GM12878 (cell line): ENCODE results near the gene ENOX1. TPM values are rescaled to one million over a fixed set of nuclear protein-coding genes. Genes with fewer than 3 reads are reported as not detected.

Experiments used
- ATAC-seq: fragments of 200-7000 bp; cut with Tn5 transposase; 3 replicates; pipeline ENCODE4 v1.9.1; 2020; ENCODE audit warnings: mild to moderate bottlenecking, moderate library complexity
- BruUV-seq: library from RNA; stranded (reverse); fragments of 400-500 nt; replicated peaks from 2 replicates; lab custom pipeline; 2021; lab: Mats Ljungman, UMichigan
- CTCF ChIA-PET: fragments of 300-600 bp; sonication (Branson Sonifier 250); formaldehyde crosslinking; extraction: SDS; loops from one replicate; lab custom pipeline; 2021; ENCODE audit warnings: inconsistent platforms; lab: Yijun Ruan, JAX
- POLR2A ChIA-PET: fragments of 350-600 bp; formaldehyde crosslinking; extraction: SDS; loops from one replicate; lab custom pipeline; 2021; ENCODE audit warnings: inconsistent platforms; lab: Charles Lee
- RAD21 ChIA-PET: fragments of 300-600 bp; sonication (Branson Sonifier 250); formaldehyde crosslinking; loops from one replicate; lab custom pipeline; 2023; ENCODE audit warnings: antibody characterized with exemption; ENCODE audit not compliant: unreplicated experiment; lab: Charles Lee
- SMC1A ChIA-PET: fragments of 300-600 bp; sonication (Branson Sonifier 250); formaldehyde crosslinking; loops from one replicate; lab custom pipeline; 2023; ENCODE audit not compliant: unreplicated experiment, uncharacterized antibody; lab: Charles Lee
- DNase-seq: peaks from one replicate; pipeline ENCODE4 v3.0.0-alpha.2; 2011; ENCODE audit warnings: low read depth, low spot score
- FAIRE-seq: peaks from 3 replicates; lab custom pipeline; 2011; peaks lifted over from hg19 to GRCh38; lab: Jason Lieb, UNC
- H2AFZ ChIP-seq: 2 replicates; pipeline ENCODE4 v1.6.0; 2011; ENCODE audit warnings: low read depth, low read length, control low read depth; ENCODE audit not compliant: control insufficient read depth
- H3K27ac ChIP-seq: 2 replicates; pipeline ENCODE4 v1.5.1; 2011; ENCODE audit warnings: control low read depth; ENCODE audit not compliant: control insufficient read depth, insufficient read depth
- H3K27me3 ChIP-seq, 2 experiments: replicated peaks in 1 of 2; 2 replicates each; pipeline versions ENCODE4 v1.6.0 to v1.6.1; 2011; ENCODE audit warnings: low read length in 1 of 2; ENCODE audit not compliant: control insufficient read depth in 2 of 2, insufficient read depth in 2 of 2
- H3K36me3 ChIP-seq, 2 experiments: 2 replicates each; pipeline ENCODE4 v1.5.1; 2011; ENCODE audit warnings: low read length in 1 of 2; ENCODE audit not compliant: control insufficient read depth in 2 of 2, insufficient read depth in 2 of 2
- H3K4me1 ChIP-seq: 2 replicates; pipeline ENCODE4 v1.6.1; 2011; ENCODE audit warnings: mild to moderate bottlenecking, low read length, moderate library complexity, mixed read lengths; ENCODE audit not compliant: control insufficient read depth, insufficient read depth
- H3K4me2 ChIP-seq: 2 replicates; pipeline ENCODE4 v1.6.0; 2011; ENCODE audit warnings: control low read depth; ENCODE audit not compliant: control insufficient read depth, insufficient read depth
- H3K4me3 ChIP-seq: fragments of 200-600 bp; sonication (generic); 2 replicates; pipeline ENCODE4 v1.5.1; 2016
- H3K79me2 ChIP-seq: 2 replicates; pipeline ENCODE4 v1.6.0; 2011; ENCODE audit warnings: low read length; ENCODE audit not compliant: control insufficient read depth, insufficient read depth
- H3K9ac ChIP-seq: 2 replicates; pipeline ENCODE4 v1.8.0; 2011; ENCODE audit warnings: low read length, control low read depth, mixed read lengths; ENCODE audit not compliant: control insufficient read depth, insufficient read depth
- H3K9me3 ChIP-seq: replicated peaks from 3 replicates; pipeline ENCODE4 v1.5.1; 2011; ENCODE audit warnings: mild to moderate bottlenecking, low read length; ENCODE audit not compliant: control insufficient read depth, insufficient read depth
- H4K20me1 ChIP-seq: 2 replicates; pipeline ENCODE4 v1.6.0; 2011; ENCODE audit not compliant: control insufficient read depth, insufficient read depth
- IKZF1 ChIP-seq: fragments of 450-650 bp; conservative IDR thresholded peaks from 2 replicates; pipeline ENCODE4 v1.6.1; 2017; ENCODE audit warnings: antibody characterized with exemption, mild to moderate bottlenecking
- POLR2A ChIP-seq: IDR thresholded peaks from 2 replicates; pipeline ENCODE4 v1.6.1; 2011; ENCODE audit warnings: low read depth, mild to moderate bottlenecking, low read length
- POLR2AphosphoS2 ChIP-seq: IDR thresholded peaks from 2 replicates; pipeline ENCODE4 v1.6.1; 2011; ENCODE audit warnings: low read depth, mild to moderate bottlenecking, low read length, improper control_type of control experiment, moderate library complexity
- SMC3 ChIP-seq: IDR thresholded peaks from 2 replicates; pipeline ENCODE4 v1.6.1; 2011; ENCODE audit warnings: low read length, improper control_type of control experiment, borderline replicate concordance
- YY1 ChIP-seq: IDR thresholded peaks from 2 replicates; pipeline ENCODE4 v1.6.1; 2011; ENCODE audit warnings: low read depth, mild to moderate bottlenecking, low read length
- ZNF384 ChIP-seq: IDR thresholded peaks from 2 replicates; pipeline ENCODE4 v1.6.1; 2012; ENCODE audit warnings: low read depth, mild to moderate bottlenecking, low read length, improper control_type of control experiment, borderline replicate concordance
- WGBS: methylation state at CpG from one replicate; pipeline ENCODE4 v1.1.6; 2016; ENCODE audit warnings: low lambda C conversion rate; ENCODE audit not compliant: insufficient replicate concordance, insufficient coverage; ENCODE audit errors: missing lambda C conversion rate; 5-methylcytosine and 5-hydroxymethylcytosine counted together
- in situ Hi-C: fragments of 300-500 bp; cut with MboI; formaldehyde crosslinking; loops from 9 replicates; pipeline ENCODE4 v1.14.3; 2018; ENCODE audit warnings: mixed read lengths
- intact Hi-C: fragments of 100-400 bp; cut with micrococcal nuclease; formaldehyde crosslinking; loops from one replicate; pipeline ENCODE4 v1.14.2; 2022; ENCODE audit not compliant: unreplicated experiment
- polyA plus RNA-seq, 11 experiments: library from polyadenylated mRNA; depleted of rRNA in 4 of 11; unstranded in 6 of 11; stranded (reverse) in 5 of 11; fragments of >200 nt; fragmentation: Nextera tagmentation in 4 of 11; fragmentation: Illumina TruSeq in 1 of 11; extraction: Ambion mirVana in 4 of 11; extraction: Trizol in 1 of 11; gene quantifications; 1 replicate in 1 of 11; 2 replicates in 10 of 11; pipeline versions ENCODE4 v1.2.1 to v1.2.3, GENCODE V29; 2011 to 2016; ENCODE audit warnings: inconsistent platforms in 2 of 11, missing spikeins in 2 of 11, low read depth in 1 of 11
- total RNA-seq, 4 experiments: library from RNA; depleted of rRNA in 3 of 4; stranded (reverse); fragments of >200 nt in 3 of 4; fragmentation: Illumina TruSeq in 1 of 4; extraction: Trizol in 1 of 4; gene quantifications; 2 replicates each; pipeline versions ENCODE4 v1.2.1 to v1.2.3, GENCODE V29; 2013 to 2021
- TF ChIP-seq, protein P1 (sequence below): fragments of 450-650 bp; IDR thresholded peaks from 2 replicates; pipeline ENCODE4 v1.6.1; 2017; ENCODE audit warnings: mild to moderate bottlenecking
- TF ChIP-seq, protein P2 (sequence below): fragments of 450-650 bp; conservative IDR thresholded peaks from 2 replicates; pipeline ENCODE4 v1.6.1; 2017; ENCODE audit warnings: mild to moderate bottlenecking, moderate library complexity

The ENOX1 gene
- total and polyA plus RNA-seq, 10 of the 15 experiments (the other 5 are each of a cell fraction or from before 2014, with no cell fraction given) = 0.11 to 0.26 (median 0.15) TPM

GRCh38 chr13:43596006-43596405, 190.8 kb downstream of the ENOX1 start:
- DNase-seq = no peak
- ATAC-seq = no peak
- Histone ChIP-seq H3K4me2 (no peak overlapping the region), H3K4me1 (no peaks in the 10 kb centered on the region), H2AFZ (no peak overlapping the region), H3K4me3 (no peak overlapping the region), H3K9ac (no peak overlapping the region), H3K79me2 (no peaks in the 10 kb centered on the region)
- no peak for FAIRE-seq
- ChIA-PET RAD21 (no interaction called here), CTCF (no interaction called here)
- WGBS = 92% methylated on average over 2 of the region's 2 CpGs
- TF ChIP-seq POLR2A (no peak), YY1 (no peak), SMC3 (no peak), IKZF1 (no peak), ZNF384 (no peak), POLR2AphosphoS2 (no peak)
- TF ChIP-seq, protein P1, sequence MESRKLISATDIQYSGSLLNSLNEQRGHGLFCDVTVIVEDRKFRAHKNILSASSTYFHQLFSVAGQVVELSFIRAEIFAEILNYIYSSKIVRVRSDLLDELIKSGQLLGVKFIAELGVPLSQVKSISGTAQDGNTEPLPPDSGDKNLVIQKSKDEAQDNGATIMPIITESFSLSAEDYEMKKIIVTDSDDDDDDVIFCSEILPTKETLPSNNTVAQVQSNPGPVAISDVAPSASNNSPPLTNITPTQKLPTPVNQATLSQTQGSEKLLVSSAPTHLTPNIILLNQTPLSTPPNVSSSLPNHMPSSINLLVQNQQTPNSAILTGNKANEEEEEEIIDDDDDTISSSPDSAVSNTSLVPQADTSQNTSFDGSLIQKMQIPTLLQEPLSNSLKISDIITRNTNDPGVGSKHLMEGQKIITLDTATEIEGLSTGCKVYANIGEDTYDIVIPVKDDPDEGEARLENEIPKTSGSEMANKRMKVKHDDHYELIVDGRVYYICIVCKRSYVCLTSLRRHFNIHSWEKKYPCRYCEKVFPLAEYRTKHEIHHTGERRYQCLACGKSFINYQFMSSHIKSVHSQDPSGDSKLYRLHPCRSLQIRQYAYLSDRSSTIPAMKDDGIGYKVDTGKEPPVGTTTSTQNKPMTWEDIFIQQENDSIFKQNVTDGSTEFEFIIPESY = no peak
- TF ChIP-seq, protein P2, sequence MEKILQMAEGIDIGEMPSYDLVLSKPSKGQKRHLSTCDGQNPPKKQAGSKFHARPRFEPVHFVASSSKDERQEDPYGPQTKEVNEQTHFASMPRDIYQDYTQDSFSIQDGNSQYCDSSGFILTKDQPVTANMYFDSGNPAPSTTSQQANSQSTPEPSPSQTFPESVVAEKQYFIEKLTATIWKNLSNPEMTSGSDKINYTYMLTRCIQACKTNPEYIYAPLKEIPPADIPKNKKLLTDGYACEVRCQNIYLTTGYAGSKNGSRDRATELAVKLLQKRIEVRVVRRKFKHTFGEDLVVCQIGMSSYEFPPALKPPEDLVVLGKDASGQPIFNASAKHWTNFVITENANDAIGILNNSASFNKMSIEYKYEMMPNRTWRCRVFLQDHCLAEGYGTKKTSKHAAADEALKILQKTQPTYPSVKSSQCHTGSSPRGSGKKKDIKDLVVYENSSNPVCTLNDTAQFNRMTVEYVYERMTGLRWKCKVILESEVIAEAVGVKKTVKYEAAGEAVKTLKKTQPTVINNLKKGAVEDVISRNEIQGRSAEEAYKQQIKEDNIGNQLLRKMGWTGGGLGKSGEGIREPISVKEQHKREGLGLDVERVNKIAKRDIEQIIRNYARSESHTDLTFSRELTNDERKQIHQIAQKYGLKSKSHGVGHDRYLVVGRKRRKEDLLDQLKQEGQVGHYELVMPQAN = no peak
- TF ChIP-seq, all 136 proteins: peak for 0
- ChIA-PET SMC1A (no interaction called here), POLR2A (no interaction called here)
- Histone ChIP-seq H3K36me3 (no peaks in the 10 kb centered on the region), H3K27ac (no peak overlapping the region), H3K27me3 (no peaks in the 10 kb centered on the region), H3K9me3 (no peaks in the 10 kb centered on the region), H4K20me1 (no peaks in the 10 kb centered on the region)
- BruUV-seq = no TSS peak
- in situ Hi-C loops (no loop called here), intact Hi-C loops (no loop called here)
